Suppressor macrophage treated with lipopolysaccharide for 1 hour (primary cell): Measurements from ENCODE around the gene AK2.
"Not testable (repeated sequence)": the region's sequence is repeated elsewhere in the genome, so short reads cannot be mapped to it uniquely, and the experiment has no call there.

Experiments
- DNase-seq, 3 donors: peaks; one replicate each; pipeline ENCODE4 v3.0.0-alpha.2; 2020 to 2022

The AK2 gene

GRCh38 chr1:32997381-32997891, 39.2 kb downstream of the AK2 start:
- peak; percentile 46 to 71 (median 50) for DNase-seq

DNA sequence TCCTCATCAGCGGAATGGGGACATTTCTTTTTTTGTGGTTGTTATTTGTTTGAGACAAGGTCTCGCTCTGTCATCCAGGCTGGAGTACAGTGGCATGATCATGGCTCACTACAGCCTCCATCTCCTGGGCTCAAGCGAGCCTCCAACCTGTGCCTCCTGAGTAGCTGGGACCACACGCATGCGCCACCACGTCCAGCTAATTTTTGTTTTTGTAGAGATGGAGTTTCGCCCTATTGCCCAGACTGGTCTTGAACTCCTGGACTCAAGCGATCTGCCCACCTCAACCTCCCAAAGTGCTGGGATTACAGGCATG, 43.4 kb downstream of the AK2 start:
- DNase-seq: not testable (repeated sequence)

DNA sequence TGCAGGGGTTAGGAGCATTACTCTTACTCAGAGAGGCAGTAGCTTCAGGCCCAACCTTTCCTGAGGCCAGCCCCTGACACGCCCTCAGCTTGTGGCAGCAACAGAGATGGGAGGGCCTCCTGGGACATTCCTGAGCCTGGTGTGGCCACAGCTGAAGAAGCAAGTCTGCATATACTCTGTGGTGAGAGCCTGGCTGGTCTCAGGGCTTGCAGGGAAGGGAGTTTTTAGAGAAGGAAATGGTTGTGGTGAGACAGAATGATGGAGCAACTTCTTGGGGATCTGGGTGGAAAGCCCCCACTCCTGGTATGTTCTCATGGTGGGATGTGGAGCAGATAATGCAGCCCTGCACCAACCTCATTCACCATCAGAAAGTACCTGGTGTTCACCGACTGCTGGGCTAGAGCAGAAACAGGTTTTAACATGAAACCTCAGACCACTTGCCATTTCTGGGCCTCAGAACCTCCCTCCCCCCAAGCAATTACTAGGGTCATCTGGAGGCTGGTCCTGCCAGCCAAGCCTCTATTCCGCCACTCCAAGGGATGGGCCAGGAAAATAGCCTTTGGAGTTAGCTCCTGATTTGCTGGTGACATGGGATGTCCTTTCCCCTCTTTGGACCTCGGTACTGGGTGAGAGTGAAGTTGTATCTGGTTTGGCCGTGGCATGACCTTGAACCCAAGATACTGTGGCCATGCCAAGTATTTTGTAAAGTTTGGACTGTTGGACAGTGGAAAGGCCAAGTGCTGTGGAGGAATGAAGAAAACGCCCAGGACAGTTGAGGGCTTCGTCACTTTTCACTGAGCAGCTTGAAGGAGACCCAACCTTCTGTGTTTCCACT, 44.0 kb downstream of the AK2 start:
- DNase-seq: peak; percentile 96 to 100 (median 98)

- DNase-seq: peak; percentile 54 to 68 (median 66)
Measured at GRCh38 chr1:32991819-32992488, 44.7 kb downstream of the AK2 start.

- DNase-seq: peak in 1 of 3 donors; percentile 46
Measured at GRCh38 chr1:32991386-32991785, 45.3 kb downstream of the AK2 start.

GRCh38 chr1:32990887-32991286, 45.8 kb downstream of the AK2 start:
- DNase-seq: no peak

DNA sequence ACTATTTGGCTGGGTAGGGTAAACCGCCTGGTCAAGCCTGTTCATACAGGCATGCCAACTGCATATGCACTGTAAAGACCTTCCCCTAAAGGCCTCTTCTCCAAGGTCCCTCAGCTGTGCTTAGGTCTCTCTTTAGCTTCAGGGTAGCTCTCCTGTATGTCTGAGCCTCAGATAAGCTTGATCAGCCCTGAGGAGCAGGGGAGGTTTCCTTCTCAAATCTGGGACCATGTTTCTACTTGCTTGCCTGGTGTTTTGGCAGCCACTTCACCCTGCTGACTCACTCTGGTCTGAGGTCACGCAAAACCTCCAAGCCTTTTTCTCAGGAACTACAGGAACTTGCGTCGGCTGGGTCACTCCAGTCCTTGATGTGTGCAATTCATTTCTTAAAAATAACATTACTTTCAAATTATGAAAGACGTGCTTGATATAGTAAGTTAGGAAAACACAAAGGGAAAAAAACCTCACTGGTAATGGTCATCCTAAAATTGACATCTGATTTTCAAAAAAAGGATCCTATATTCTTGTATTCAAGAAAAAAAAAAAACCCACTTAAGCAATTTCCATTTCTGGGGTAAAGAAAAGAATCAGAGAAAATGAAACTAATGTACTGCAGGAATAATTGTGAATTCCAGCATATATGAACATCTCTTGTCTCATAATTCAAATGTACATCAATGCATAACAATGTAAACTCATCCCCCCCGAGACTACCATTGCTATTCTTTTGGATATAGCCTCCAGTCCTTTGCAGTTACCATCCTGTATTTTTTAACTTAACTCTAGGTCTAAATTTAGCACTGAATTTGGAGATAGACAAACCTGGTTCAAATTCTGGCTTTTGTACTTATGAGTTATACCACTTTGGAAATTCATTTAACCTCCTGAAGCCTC, 47.3 kb downstream of the AK2 start:
- peak; percentile 94 to 99 (median 98) for DNase-seq

GRCh38 chr1:32988665-32989064, 48.0 kb downstream of the AK2 start:
- peak in 1 of 3 donors; percentile 49 for DNase-seq

DNA sequence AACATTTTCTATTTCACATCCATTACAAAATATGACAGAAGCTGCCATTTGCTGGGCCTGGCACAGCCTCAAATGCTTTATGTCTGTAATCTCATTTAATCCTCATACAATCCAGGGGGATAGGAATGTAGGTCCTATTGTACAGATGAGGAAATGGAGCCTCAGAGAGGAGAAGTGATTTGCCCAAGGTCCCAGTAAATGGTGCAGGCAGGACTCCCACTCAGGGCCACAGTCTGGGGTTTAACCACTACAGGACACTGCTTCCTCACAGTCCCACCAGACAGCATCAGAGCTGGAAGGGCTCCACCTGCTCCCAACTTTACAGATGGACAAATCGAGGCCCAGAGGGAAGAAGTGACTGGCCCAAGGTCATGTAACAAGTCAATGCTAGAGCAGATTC, 51.5 kb downstream of the AK2 start:
- DNase-seq: peak in 1 of 3 donors; percentile 51

DNA sequence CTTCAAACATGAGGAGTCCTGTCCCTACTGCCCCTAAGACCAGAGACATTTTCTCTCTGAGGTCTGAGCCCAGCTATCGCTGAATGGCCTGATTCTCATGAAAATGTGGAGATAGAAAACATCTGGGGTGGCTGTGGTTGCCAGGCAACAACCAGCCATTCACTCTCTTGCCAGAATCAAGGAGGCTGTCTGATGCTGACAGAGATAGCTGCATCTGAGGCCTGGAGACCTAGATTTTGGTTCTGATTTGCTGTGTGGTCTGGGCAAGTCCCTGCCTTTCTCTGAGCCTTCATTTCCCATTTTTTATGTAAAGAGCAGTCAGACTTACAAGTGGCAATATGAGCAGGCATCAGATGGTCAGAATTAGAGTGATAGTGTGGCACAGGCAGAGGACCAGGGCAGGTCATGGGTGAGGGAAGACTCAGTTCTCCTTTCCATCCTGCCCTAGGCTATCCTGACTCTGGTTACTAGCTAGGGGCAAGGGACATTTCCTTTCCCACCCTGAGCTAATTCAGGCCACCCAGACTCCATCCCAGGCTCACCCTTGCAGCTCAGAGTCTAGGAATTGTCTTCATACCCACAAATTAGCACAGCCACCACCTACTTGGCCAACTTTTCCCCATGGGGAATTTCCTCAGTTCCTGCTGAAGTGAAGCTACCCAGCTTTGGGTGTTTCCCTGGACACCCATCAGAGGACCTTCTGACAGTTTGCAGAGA, 52.1 kb downstream of the AK2 start:
- DNase-seq: peak; percentile 87 to 95 (median 89)

DNA sequence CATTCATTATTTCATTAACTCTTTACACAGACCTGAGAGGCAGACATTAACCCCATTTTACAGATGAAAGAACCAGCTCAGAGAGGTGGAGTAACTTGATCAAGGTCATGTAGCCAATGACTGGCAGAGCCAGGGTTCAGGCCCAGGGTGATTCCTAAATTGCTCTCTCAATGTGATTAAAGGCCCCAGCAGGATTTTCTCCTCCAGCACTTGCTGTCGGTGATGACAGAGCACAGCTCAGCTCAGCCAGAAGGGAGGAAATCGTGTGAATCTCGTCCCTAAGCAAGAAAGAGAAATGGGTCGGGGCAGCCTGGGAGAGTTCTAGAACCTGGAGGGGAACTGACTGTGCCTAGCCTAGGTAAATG, 52.6 kb downstream of the AK2 start:
- DNase-seq: peak in 2 of 3 donors; percentile 49 to 62

DNA sequence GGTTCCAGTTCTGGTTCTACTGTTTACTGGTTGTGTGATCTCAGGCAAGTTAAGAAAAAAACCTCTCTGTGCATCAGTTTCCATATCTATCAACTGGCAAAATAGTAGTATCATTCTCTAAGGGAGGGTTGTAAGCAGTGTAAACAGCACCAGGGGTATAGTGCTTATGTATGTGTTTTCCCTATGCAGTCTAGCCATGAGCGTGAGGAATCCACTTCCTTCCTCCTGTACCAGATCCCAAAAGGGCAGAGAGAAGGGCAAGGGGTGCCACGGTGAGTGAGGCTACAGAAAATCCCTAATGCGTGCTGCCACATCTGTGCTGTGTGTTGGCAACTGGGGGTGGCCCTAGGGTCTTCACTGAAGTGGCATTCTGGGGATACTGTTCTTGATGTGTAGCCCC, 53.7 kb downstream of the AK2 start:
- DNase-seq: peak in 2 of 3 donors; percentile 49 to 58

- peak; percentile 89 to 97 (median 95) for DNase-seq
Measured at GRCh38 chr1:32981003-32981901, 55.4 kb downstream of the AK2 start.

DNA sequence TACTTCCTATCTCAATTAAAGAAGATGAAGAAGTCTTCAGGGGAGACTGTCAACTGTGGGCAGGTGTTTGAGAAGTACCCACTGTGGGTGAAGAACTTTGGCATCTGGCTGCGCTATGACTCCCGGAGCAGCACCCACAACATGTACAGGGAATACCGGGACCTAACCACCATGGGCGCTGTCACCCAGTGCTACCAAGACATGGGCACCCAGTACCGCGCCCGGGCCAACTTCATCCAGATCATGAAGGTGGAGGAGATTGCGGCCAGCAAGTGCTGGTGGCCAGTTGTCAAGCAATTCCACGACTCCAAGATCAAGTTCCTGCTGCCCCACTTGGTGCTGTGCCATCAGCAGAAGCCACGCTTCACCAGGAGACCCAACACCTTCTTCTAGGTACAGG, 56.6 kb downstream of the AK2 start:
- DNase-seq: no peak

GRCh38 chr1:32978854-32979253, 57.8 kb downstream of the AK2 start:
- no peak for DNase-seq

DNA sequence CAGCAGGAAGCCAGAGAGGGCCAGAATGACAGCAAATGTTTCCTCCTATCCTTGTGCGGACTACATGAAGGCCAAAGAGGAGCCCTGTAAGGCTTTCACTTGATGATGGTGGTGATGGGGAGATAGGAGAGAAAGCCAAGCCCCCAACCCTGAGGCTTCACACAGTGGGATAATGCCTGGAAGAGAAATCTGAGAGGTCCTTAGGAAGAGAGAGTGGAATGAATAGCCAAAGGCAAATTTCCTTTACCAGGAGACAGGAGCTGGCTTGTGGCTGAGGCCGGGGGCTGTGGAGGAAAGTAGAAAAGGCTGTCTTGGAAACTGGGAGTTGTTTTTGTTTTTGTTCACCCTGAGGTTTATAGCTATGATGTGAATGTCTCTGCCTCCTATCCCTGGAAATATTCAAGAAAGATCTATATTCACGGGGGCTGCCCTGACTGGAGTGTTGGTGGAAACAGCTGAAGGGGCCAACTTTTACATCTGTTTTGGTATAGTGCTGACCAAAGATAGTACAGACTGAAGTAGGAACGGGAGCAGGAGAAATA, 59.1 kb downstream of the AK2 start:
- no peak for DNase-seq

GRCh38 chr1:32975055-32975454, 61.6 kb downstream of the AK2 start:
- DNase-seq: not testable (repeated sequence)

- DNase-seq: not testable (repeated sequence)
Measured at GRCh38 chr1:32973458-32973857, 63.2 kb downstream of the AK2 start.

- DNase-seq: peak in 1 of 3 donors; percentile 65
Measured at GRCh38 chr1:32972814-32973428, 63.8 kb downstream of the AK2 start.

GRCh38 chr1:32971576-32971975, 65.1 kb downstream of the AK2 start:
- DNase-seq: no peak

DNA sequence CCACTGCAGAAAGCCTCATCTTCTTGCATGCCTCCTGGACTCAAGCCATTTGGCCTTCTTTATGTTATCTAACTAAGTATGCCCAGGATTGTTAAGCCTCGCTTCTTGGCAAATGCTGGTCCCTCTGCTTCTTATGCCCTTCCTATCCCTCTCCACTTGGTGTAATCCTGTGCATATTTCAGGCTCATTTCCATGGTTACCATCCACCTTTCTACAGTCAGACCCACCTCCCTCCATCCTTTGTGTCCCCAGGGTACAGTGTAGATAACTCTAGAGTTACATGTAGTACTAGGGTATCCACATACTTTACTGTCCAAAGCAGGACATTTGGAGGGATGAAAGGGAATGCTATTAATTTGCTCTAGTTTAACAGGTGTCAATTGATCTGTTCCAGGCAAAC, 65.5 kb downstream of the AK2 start:
- no peak for DNase-seq
